Aorta (tissue), 5 donors: Measurements from ENCODE around the gene BACE2. TPM values are rescaled to one million over a fixed set of nuclear protein-coding genes. Genes with fewer than 3 reads are reported as not detected.
"Not testable (repeated sequence)": the region's sequence is repeated elsewhere in the genome, so short reads cannot be mapped to it uniquely, and the experiment has no call there.

Experiments
- ATAC-seq: fragments of 200-7000 bp; cut with Tn5 transposase; one replicate; pipeline ENCODE4 v1.9.1; 2022; ENCODE audit warnings: moderate library complexity; ENCODE audit not compliant: low FRiP score
- DNase-seq, 2 donors: peaks; one replicate each; pipeline ENCODE4 v3.0.0-alpha.2; 2020
- H3K27ac ChIP-seq, 2 donors: one replicate each; pipeline ENCODE4 v1.5.1; 2013; ENCODE audit warnings: low read length in 2 of 2, mild to moderate bottlenecking in 2 of 2, moderate library complexity in 2 of 2, control low read depth in 1 of 2, inconsistent platforms in 1 of 2, low read depth in 1 of 2
- H3K27me3 ChIP-seq, 2 donors: one replicate each; pipeline ENCODE4 v1.6.1; 2013; ENCODE audit warnings: control low read depth in 1 of 2, low read length in 1 of 2, mild to moderate bottlenecking in 1 of 2, moderate library complexity in 1 of 2; ENCODE audit not compliant: insufficient read depth in 2 of 2, control insufficient read depth in 1 of 2
- H3K36me3 ChIP-seq, 2 donors: one replicate each; pipeline ENCODE4 v1.6.1; 2013; ENCODE audit warnings: control low read depth in 1 of 2, low read length in 1 of 2, mild to moderate bottlenecking in 1 of 2; ENCODE audit not compliant: insufficient read depth in 2 of 2, control insufficient read depth in 1 of 2
- H3K4me1 ChIP-seq, 2 donors: one replicate each; pipeline ENCODE4 v1.6.1; 2013; ENCODE audit warnings: low read length in 2 of 2, control low read depth in 1 of 2, mild to moderate bottlenecking in 1 of 2, moderate library complexity in 1 of 2; ENCODE audit not compliant: insufficient read depth in 2 of 2, control insufficient read depth in 1 of 2
- H3K4me3 ChIP-seq, 2 donors: one replicate each; pipeline ENCODE4 v1.5.1; 2013; ENCODE audit warnings: low read length in 2 of 2, control low read depth in 1 of 2, mild to moderate bottlenecking in 1 of 2
- H3K9me3 ChIP-seq: one replicate; pipeline ENCODE4 v1.6.1; 2013; ENCODE audit warnings: mild to moderate bottlenecking, low read length; ENCODE audit not compliant: control insufficient read depth
- WGBS, 2 donors: extraction: QIAGEN DNeasy Blood & Tissue Kit; methylation state at CpG; one replicate each; pipeline ENCODE4 v1.1.7; 2013; 5-methylcytosine and 5-hydroxymethylcytosine counted together
- intact Hi-C, 2 donors: fragments of 100-400 bp; cut with DNase I; formaldehyde crosslinking; loops; one replicate each; pipeline versions ENCODE4 v1.14.2 to v1.15.0; 2022
- polyA plus RNA-seq, 2 donors: library from polyadenylated mRNA; stranded (reverse); fragments of 200-250 nt; gene quantifications; one replicate each; pipeline ENCODE4 v1.2.3, GENCODE V29; 2013
- total RNA-seq, 2 donors: library from RNA; stranded (reverse); fragmentation: NEBNext Ultra II Directional; extraction: Animal tissue kit (Norgen Biotek cat#: 25700); gene quantifications; one replicate each; pipeline ENCODE4 v1.2.1, GENCODE V29; 2021
- donor health status: healthy with polysubstance abuse.
- donor health status: Bipolar disorder and iron deficiency.
- donor health status: DM: no; HTN: no; CAD: no.
- donor health status: DM: no; HTN: no; CAD: no.
- donor health status: DM: yes; HTN: yes; CAD: no.

The BACE2 gene
- total and polyA plus RNA-seq, 4 donors, result 26.2 to 151 (median 66.9) TPM

GRCh38 chr21:41238081-41238796 is 70.3 kb downstream of the BACE2 start:
- H3K4me1 ChIP-seq, H3K36me3 ChIP-seq, H3K27me3 ChIP-seq, H3K9me3 ChIP-seq, H3K4me3 ChIP-seq: not testable (repeated sequence)
- peak; percentile 85 to 87 for DNase-seq
- intact Hi-C loops, result loop anchor here (2.0 to 5.0 kb wide), 2 partner anchors 69 to 71 kb away; partner anchors contain the start of gene BACE2 (in 2 of the 2)
- ATAC-seq, result peak; percentile 85
- H3K27ac ChIP-seq, result peak overlapping the region in 1 of 2 donors; percentile 90
- 10 to 17% methylated on average over 9 to 10 of the region's 10 CpGs for WGBS, 2 donors

DNA sequence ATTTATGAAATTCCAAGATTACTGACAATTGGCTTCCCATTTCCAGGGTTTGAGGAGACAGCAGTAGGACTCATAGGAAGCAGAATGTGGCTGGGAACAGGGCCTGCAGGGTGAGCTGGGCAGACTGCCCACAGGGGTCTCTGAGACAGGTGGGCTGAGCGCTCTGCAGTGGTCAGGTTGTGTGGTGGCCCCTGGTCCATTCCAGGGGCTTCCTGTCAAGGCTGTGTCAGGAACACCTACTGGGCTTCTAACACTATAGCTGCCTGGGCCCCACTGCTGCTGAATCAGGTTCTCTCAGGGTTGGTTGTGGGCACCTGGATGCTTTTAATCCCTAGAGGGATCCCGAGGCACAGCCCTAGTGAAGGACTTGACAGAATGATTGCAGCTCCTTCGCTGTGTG is 72.1 kb downstream of the BACE2 start:
- H3K27me3 ChIP-seq, result no peaks in the 10 kb centered on the region
- no peaks in the 10 kb centered on the region for H3K9me3 ChIP-seq
- DNase-seq (no peak), ATAC-seq (no peak)
- no peaks in the 10 kb centered on the region for H3K36me3 ChIP-seq
- WGBS, 2 donors, result 88 to 92% methylated on average over 3 of the region's 3 CpGs
- peaks cover 0 to 1% of the 10 kb centered on the region in 2 donors for H3K4me1 ChIP-seq
- no peak overlapping the region for H3K4me3 ChIP-seq
- H3K27ac ChIP-seq, result no peak overlapping the region
- intact Hi-C loops, result no loop called here

- no peak overlapping the region for H3K27ac ChIP-seq
- ATAC-seq, result no peak
- intact Hi-C loops, result no loop called here
- no peaks in the 10 kb centered on the region for H3K27me3 ChIP-seq
- 42 to 44% methylated on average over 8 of the region's 8 CpGs for WGBS, 2 donors
- DNase-seq, result no peak
- H3K4me1 ChIP-seq, result peaks cover 0 to 1% of the 10 kb centered on the region in 2 donors
- no peaks in the 10 kb centered on the region for H3K36me3 ChIP-seq
- no peaks in the 10 kb centered on the region for H3K9me3 ChIP-seq
- no peak overlapping the region for H3K4me3 ChIP-seq
These were observed 73.4 kb downstream of the BACE2 start for GRCh38 chr21:41241341-41241740.

DNA sequence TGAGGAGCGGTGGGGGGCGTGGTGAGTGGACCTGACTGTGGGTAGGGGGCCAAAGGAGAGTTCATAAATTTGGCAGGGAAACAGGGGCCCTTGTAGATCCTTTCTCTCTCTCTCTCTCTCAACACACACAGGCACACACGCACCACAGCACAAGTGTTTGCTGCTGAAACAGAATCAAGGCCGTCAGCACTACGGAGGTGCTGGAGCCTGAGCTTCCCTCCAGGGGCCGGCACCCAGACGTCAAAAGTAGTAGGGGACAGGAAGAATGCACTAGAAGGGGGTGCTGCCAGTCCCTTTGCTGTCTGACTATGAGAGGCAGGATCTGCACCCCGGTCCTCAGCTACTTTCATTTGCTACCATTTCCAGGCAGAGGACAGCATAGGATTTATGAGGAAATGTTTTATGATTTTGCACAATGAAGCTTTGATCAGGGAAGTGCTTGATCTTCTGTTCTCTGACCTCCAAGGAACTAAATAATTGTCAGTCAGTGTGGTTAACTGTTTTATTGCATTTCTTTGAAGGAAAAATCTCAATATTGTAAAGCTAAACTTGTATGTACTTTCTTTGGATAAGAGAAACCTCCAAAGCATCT is 74.4 kb downstream of the BACE2 start:
- WGBS, 2 donors, result 64 to 70% methylated on average over 8 of the region's 8 CpGs
- no peaks in the 10 kb centered on the region for H3K36me3 ChIP-seq
- H3K4me1 ChIP-seq, result peaks cover 1 to 4% of the 10 kb centered on the region in 2 donors
- no peaks in the 10 kb centered on the region for H3K27me3 ChIP-seq
- no peak overlapping the region for H3K27ac ChIP-seq
- DNase-seq (no peak), ATAC-seq (no peak)
- intact Hi-C loops, result no loop called here
- no peak overlapping the region for H3K4me3 ChIP-seq
- H3K9me3 ChIP-seq, result no peaks in the 10 kb centered on the region

DNA sequence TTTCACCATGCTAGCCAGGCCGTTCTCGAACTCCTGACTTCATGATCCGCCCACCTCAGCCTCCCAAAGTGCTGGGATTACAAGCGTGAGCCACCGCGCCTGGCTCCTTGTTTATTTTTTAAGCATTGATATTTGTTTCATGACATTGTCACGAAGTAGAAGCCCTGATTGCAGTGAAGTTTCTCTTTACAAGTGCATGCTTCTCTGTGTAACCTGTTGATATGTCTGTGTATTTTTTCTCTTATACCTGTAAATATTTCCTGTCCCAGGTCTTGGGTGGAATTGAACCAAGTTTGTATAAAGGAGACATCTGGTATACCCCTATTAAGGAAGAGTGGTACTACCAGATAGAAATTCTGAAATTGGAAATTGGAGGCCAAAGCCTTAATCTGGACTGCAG is 75.1 kb downstream of the BACE2 start:
- H3K36me3 ChIP-seq, result no peaks in the 10 kb centered on the region
- ATAC-seq (no peak), DNase-seq (no peak)
- peaks cover 0 to 4% of the 10 kb centered on the region in 2 donors for H3K4me1 ChIP-seq
- no peak overlapping the region for H3K4me3 ChIP-seq
- intact Hi-C loops, result no loop called here
- no peak overlapping the region for H3K27ac ChIP-seq
- no peaks in the 10 kb centered on the region for H3K27me3 ChIP-seq
- no peaks in the 10 kb centered on the region for H3K9me3 ChIP-seq
- 95 to 96% methylated on average over 7 of the region's 7 CpGs for WGBS, 2 donors

GRCh38 chr21:41244266-41244880 is 76.4 kb downstream of the BACE2 start:
- ATAC-seq, H3K9me3 ChIP-seq, H3K4me1 ChIP-seq, intact Hi-C loops, DNase-seq, H3K27ac ChIP-seq, H3K36me3 ChIP-seq, H3K27me3 ChIP-seq, H3K4me3 ChIP-seq: not testable (repeated sequence)
- WGBS, 2 donors, result 87 to 88% methylated on average over 8 of the region's 8 CpGs

DNA sequence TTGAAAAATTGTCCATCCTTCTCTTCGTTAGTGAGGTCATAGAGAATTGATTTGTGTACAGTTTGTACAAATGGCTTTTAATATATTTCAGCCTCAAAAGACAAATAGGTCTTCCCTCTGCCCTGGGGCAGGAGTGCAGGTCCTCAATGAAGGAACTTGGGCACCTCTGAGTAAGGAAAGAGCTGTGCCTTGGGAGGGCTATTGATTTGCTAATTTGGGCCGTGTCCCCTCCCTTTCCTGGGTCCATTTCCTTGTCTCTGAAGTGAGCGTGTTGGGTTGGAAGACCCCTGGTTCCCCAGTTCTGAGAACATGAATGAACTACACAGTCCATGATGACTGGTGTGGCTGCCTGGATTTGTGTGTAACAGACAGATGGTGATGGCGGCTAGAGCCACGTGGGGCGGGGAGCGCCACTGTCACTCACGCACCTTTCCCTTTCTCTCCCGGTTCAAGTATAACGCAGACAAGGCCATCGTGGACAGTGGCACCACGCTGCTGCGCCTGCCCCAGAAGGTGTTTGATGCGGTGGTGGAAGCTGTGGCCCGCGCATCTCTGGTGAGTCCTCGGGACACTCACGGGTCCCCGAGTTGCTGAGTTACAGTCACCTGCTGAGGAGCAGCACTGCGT is 77.7 kb downstream of the BACE2 start:
- Histone ChIP-seq H3K27me3 (no peaks in the 10 kb centered on the region), H3K36me3 (no peaks in the 10 kb centered on the region), H3K27ac (no peak overlapping the region), H3K9me3 (no peaks in the 10 kb centered on the region), H3K4me3 (no peak overlapping the region), H3K4me1 (peaks cover 2 to 8% of the 10 kb centered on the region in 2 donors)
- ATAC-seq (no peak), DNase-seq (no peak)
- intact Hi-C loops, result loop anchor here in 1 of 2 donors (2.0 kb wide), 1 partner anchor 77 kb away; the partner anchor contains the start of gene BACE2
- WGBS, 2 donors, result 95 to 96% methylated on average over 20 of the region's 20 CpGs

DNA sequence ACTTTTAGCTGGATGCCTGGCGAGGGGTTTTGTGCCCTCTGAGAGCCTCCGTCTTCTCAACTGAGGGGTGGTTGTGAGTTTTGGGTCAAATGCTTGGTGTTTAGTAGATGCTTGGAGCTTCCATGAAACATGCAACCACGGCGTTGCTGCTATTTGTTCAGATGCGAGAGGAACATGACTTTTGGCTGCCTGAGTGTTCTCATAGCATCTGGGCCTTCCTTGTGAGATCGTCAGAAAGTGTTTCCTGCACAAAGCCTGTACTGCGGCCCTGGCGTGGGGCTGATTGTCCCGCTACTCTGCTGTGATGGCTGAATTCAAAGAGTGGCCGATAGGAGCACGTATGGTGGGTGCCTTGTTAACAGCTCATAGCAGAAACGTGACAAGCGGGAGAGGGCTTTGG is 78.8 kb downstream of the BACE2 start:
- Histone ChIP-seq H3K27ac (peak overlapping the region; percentile 73 to 91), H3K9me3 (no peaks in the 10 kb centered on the region), H3K4me1 (peaks cover 4 to 8% of the 10 kb centered on the region in 2 donors), H3K27me3 (no peaks in the 10 kb centered on the region), H3K36me3 (no peaks in the 10 kb centered on the region), H3K4me3 (no peak overlapping the region)
- ATAC-seq (no peak), DNase-seq (no peak)
- intact Hi-C loops, result loop anchor here in 1 of 2 donors (2.0 kb wide), 1 partner anchor 78 kb away; the partner anchor contains the start of gene BACE2
- WGBS, 2 donors, result 68 to 80% methylated on average over 13 of the region's 13 CpGs
